ENCODE measurements around the gene LCN10.

Gene LCN10

GRCh38 chr9:136698635-136699246 is 44.0 kb downstream of the LCN10 start:
- no peak overlapping the region for H3K4me3 ChIP-seq (ENCODE audit: insufficient read length, low read depth)
- H3K9me3 ChIP-seq (ENCODE audit: insufficient read depth, low read length): peaks cover 3% of the 10 kb centered on the region; the same call in 1 of the 2 replicates
- no peak for DNase-seq (ENCODE audit: low read depth, low spot score)
- no peaks in the 10 kb centered on the region for H3K36me3 ChIP-seq (ENCODE audit: insufficient read depth, insufficient read length, low read length)
- no peaks in the 10 kb centered on the region for H3K27me3 ChIP-seq (ENCODE audit: insufficient read depth, insufficient read length)
- TF ChIP-seq SUZ12 (IDR thresholded peaks at IDR 0.05; ENCODE audit: extremely low read depth, insufficient read depth, insufficient read length) (no peak), ZNF274 (IDR thresholded peaks at IDR 0.05; ENCODE audit: low read depth, low read length) (no peak), YY1 (IDR thresholded peaks at IDR 0.05; ENCODE audit: insufficient read depth, insufficient read length) (no peak)
- H3K9ac ChIP-seq (ENCODE audit: insufficient read length, low read depth): no peak overlapping the region
- peaks cover 24% of the 10 kb centered on the region for H3K4me1 ChIP-seq (ENCODE audit: insufficient read depth, insufficient read length)

- no peak for TF ChIP-seq SUZ12 (IDR thresholded peaks at IDR 0.05; ENCODE audit: extremely low read depth, insufficient read depth, insufficient read length)
- TF ChIP-seq YY1 (IDR thresholded peaks at IDR 0.05; ENCODE audit: insufficient read depth, insufficient read length): no peak
- no peak for TF ChIP-seq ZNF274 (IDR thresholded peaks at IDR 0.05; ENCODE audit: low read depth, low read length)
- H3K9me3 ChIP-seq (ENCODE audit: insufficient read depth, low read length): peaks cover 3% of the 10 kb centered on the region; the same call in 1 of the 2 replicates
- no peak overlapping the region for H3K4me3 ChIP-seq (ENCODE audit: insufficient read length, low read depth)
Measured at GRCh38 chr9:136697821-136698526, 44.8 kb downstream of the LCN10 start.

GRCh38 chr9:136697146-136697820 is 45.5 kb downstream of the LCN10 start:
- no peak for TF ChIP-seq YY1 (IDR thresholded peaks at IDR 0.05; ENCODE audit: insufficient read depth, insufficient read length)
- TF ChIP-seq ZNF274 (IDR thresholded peaks at IDR 0.05; ENCODE audit: low read depth, low read length): no peak
- no peak for TF ChIP-seq SUZ12 (IDR thresholded peaks at IDR 0.05; ENCODE audit: extremely low read depth, insufficient read depth, insufficient read length)
- H3K4me3 ChIP-seq (ENCODE audit: insufficient read length, low read depth): no peak overlapping the region
- H3K9ac ChIP-seq (ENCODE audit: insufficient read length, low read depth): no peak overlapping the region
- peaks cover 3% of the 10 kb centered on the region; the same call in 1 of the 2 replicates for H3K9me3 ChIP-seq (ENCODE audit: insufficient read depth, low read length)
- no peaks in the 10 kb centered on the region for H3K36me3 ChIP-seq (ENCODE audit: insufficient read depth, insufficient read length, low read length)
- no peak for DNase-seq (ENCODE audit: low read depth, low spot score)
- no peaks in the 10 kb centered on the region for H3K27me3 ChIP-seq (ENCODE audit: insufficient read depth, insufficient read length)
- H3K4me1 ChIP-seq (ENCODE audit: insufficient read depth, insufficient read length): peaks cover 34% of the 10 kb centered on the region

More at GRCh38 chr9:136697821-136698526, 44.8 kb downstream of the LCN10 start:
- H3K9ac ChIP-seq (ENCODE audit: insufficient read length, low read depth): peak overlapping the region; percentile 32
- H3K27me3 ChIP-seq (ENCODE audit: insufficient read depth, insufficient read length): no peaks in the 10 kb centered on the region
- H3K4me1 ChIP-seq (ENCODE audit: insufficient read depth, insufficient read length): peaks cover 28% of the 10 kb centered on the region
- no peaks in the 10 kb centered on the region for H3K36me3 ChIP-seq (ENCODE audit: insufficient read depth, insufficient read length, low read length)
- DNase-seq (ENCODE audit: low read depth, low spot score): no peak

- H3K9ac ChIP-seq (ENCODE audit: insufficient read length, low read depth): peak overlapping the region; percentile 21
- peaks cover 3% of the 10 kb centered on the region; the same call in 1 of the 2 replicates for H3K9me3 ChIP-seq (ENCODE audit: insufficient read depth, low read length)
- H3K4me3 ChIP-seq (ENCODE audit: insufficient read length, low read depth): no peak overlapping the region
- H3K36me3 ChIP-seq (ENCODE audit: insufficient read depth, insufficient read length, low read length): no peaks in the 10 kb centered on the region
- peaks cover 38% of the 10 kb centered on the region for H3K4me1 ChIP-seq (ENCODE audit: insufficient read depth, insufficient read length)
- TF ChIP-seq ZNF274 (IDR thresholded peaks at IDR 0.05; ENCODE audit: low read depth, low read length): no peak
- TF ChIP-seq YY1 (IDR thresholded peaks at IDR 0.05; ENCODE audit: insufficient read depth, insufficient read length): no peak
- TF ChIP-seq SUZ12 (IDR thresholded peaks at IDR 0.05; ENCODE audit: extremely low read depth, insufficient read depth, insufficient read length): no peak
- H3K27me3 ChIP-seq (ENCODE audit: insufficient read depth, insufficient read length): no peaks in the 10 kb centered on the region
- no peak for DNase-seq (ENCODE audit: low read depth, low spot score)
Measured at GRCh38 chr9:136696502-136696901, 46.2 kb downstream of the LCN10 start.

- peaks cover 3% of the 10 kb centered on the region; the same call in 1 of the 2 replicates for H3K9me3 ChIP-seq (ENCODE audit: insufficient read depth, low read length)
- H3K4me3 ChIP-seq (ENCODE audit: insufficient read length, low read depth): no peak overlapping the region
- no peak for TF ChIP-seq SUZ12 (IDR thresholded peaks at IDR 0.05; ENCODE audit: extremely low read depth, insufficient read depth, insufficient read length)
- TF ChIP-seq YY1 (IDR thresholded peaks at IDR 0.05; ENCODE audit: insufficient read depth, insufficient read length): no peak
- TF ChIP-seq ZNF274 (IDR thresholded peaks at IDR 0.05; ENCODE audit: low read depth, low read length): no peak
- no peak for DNase-seq (ENCODE audit: low read depth, low spot score)
- no peaks in the 10 kb centered on the region for H3K36me3 ChIP-seq (ENCODE audit: insufficient read depth, insufficient read length, low read length)
- H3K4me1 ChIP-seq (ENCODE audit: insufficient read depth, insufficient read length): peaks cover 43% of the 10 kb centered on the region
- H3K27me3 ChIP-seq (ENCODE audit: insufficient read depth, insufficient read length): no peaks in the 10 kb centered on the region
- peak overlapping the region; percentile 42 for H3K9ac ChIP-seq (ENCODE audit: insufficient read length, low read depth)
Measured at GRCh38 chr9:136695955-136696354, 46.8 kb downstream of the LCN10 start.

GRCh38 chr9:136695435-136695895 is 47.3 kb downstream of the LCN10 start:
- Histone ChIP-seq H3K4me3 (ENCODE audit: insufficient read length, low read depth) (no peak overlapping the region), H3K9ac (ENCODE audit: insufficient read length, low read depth) (no peak overlapping the region), H3K27me3 (ENCODE audit: insufficient read depth, insufficient read length) (peaks cover 5% of the 10 kb centered on the region), H3K9me3 (ENCODE audit: insufficient read depth, low read length) (peaks cover 3% of the 10 kb centered on the region; the same call in 1 of the 2 replicates), H3K36me3 (ENCODE audit: insufficient read depth, insufficient read length, low read length) (no peaks in the 10 kb centered on the region), H3K4me1 (ENCODE audit: insufficient read depth, insufficient read length) (peaks cover 45% of the 10 kb centered on the region)
- TF ChIP-seq SUZ12 (IDR thresholded peaks at IDR 0.05; ENCODE audit: extremely low read depth, insufficient read depth, insufficient read length) (no peak), ZNF274 (IDR thresholded peaks at IDR 0.05; ENCODE audit: low read depth, low read length) (no peak), YY1 (IDR thresholded peaks at IDR 0.05; ENCODE audit: insufficient read depth, insufficient read length) (no peak)
- no peak for DNase-seq (ENCODE audit: low read depth, low spot score)

Measured in NT2/D1 (cell line).